CD14-positive monocyte (primary cell): ENCODE data around the gene C5orf63. TPM values are rescaled to one million over a fixed set of nuclear protein-coding genes. Genes with fewer than 3 reads are reported as not detected.

Experiments used
- DNase-seq, 3 donors: peaks; one replicate each; pipeline ENCODE4 v3.0.0-alpha.2; 2011 to 2022
- H2AFZ ChIP-seq: 2 replicates; pipeline ENCODE4 v1.6.0; 2012; ENCODE audit warnings: mild to moderate bottlenecking, low read depth, low read length, inconsistent platforms; ENCODE audit not compliant: insufficient read depth, poor library complexity, severe bottlenecking
- H3K27ac ChIP-seq, 2 donors: 1 replicate in 1 of 2; 2 replicates in 1 of 2; pipeline ENCODE4 v1.5.1; 2012 to 2013; ENCODE audit warnings: low read length in 2 of 2, control low read depth in 1 of 2, inconsistent platforms in 1 of 2, low read depth in 1 of 2, mild to moderate bottlenecking in 1 of 2
- H3K27me3 ChIP-seq, 2 donors: one replicate each; pipeline versions ENCODE4 v1.6.0 to v1.6.1; 2011 to 2013; ENCODE audit warnings: low read length in 2 of 2; ENCODE audit not compliant: control insufficient read depth in 2 of 2, insufficient read depth in 2 of 2
- H3K36me3 ChIP-seq, 2 donors: replicated peaks in 1 of 2; 1 replicate in 1 of 2; 2 replicates in 1 of 2; pipeline versions ENCODE4 v1.5.1 to v1.6.1; 2012 to 2013; ENCODE audit warnings: low read length in 2 of 2, control low read depth in 1 of 2, inconsistent platforms in 1 of 2, mild to moderate bottlenecking in 1 of 2; ENCODE audit not compliant: insufficient read depth in 2 of 2, control insufficient read depth in 1 of 2
- H3K4me1 ChIP-seq, 2 donors: 1 replicate in 1 of 2; 2 replicates in 1 of 2; pipeline versions ENCODE4 v1.5.1 to v1.6.1; 2012 to 2013; ENCODE audit warnings: low read length in 2 of 2, control low read depth in 1 of 2, inconsistent platforms in 1 of 2, mild to moderate bottlenecking in 1 of 2, moderate library complexity in 1 of 2; ENCODE audit not compliant: insufficient read depth in 2 of 2, control insufficient read depth in 1 of 2
- H3K4me2 ChIP-seq: replicated peaks from 2 replicates; pipeline ENCODE3; 2012; ENCODE audit warnings: low read length, moderate library complexity, mild to moderate bottlenecking; ENCODE audit not compliant: poor library complexity, severe bottlenecking; ENCODE audit errors: extremely low read depth
- H3K4me3 ChIP-seq, 3 experiments: fragments of 200-600 bp in 1 of 3; sonication (generic) in 1 of 3; replicated peaks in 1 of 3; 1 replicate in 2 of 3; 2 replicates in 1 of 3; pipeline ENCODE4 v1.5.1; 2011 to 2013; ENCODE audit warnings: low read length in 3 of 3, mild to moderate bottlenecking in 3 of 3, control low read depth in 2 of 3, low read depth in 2 of 3, inconsistent platforms in 1 of 3, moderate library complexity in 1 of 3
- H3K79me2 ChIP-seq: 2 replicates; pipeline ENCODE4 v1.6.0; 2012; ENCODE audit warnings: mild to moderate bottlenecking, control low read depth, inconsistent platforms, low read length, moderate library complexity; ENCODE audit not compliant: insufficient read depth
- H3K9ac ChIP-seq: 2 replicates; pipeline ENCODE4 v1.6.0; 2017; ENCODE audit warnings: low read length, mild to moderate bottlenecking; ENCODE audit not compliant: insufficient read depth, poor library complexity, severe bottlenecking
- H3K9me3 ChIP-seq, 2 donors: replicated peaks in 1 of 2; 1 replicate in 1 of 2; 2 replicates in 1 of 2; pipeline versions ENCODE4 v1.5.1 to v1.6.1; 2012 to 2013; ENCODE audit warnings: low read length in 2 of 2, control low read depth in 1 of 2; ENCODE audit not compliant: control insufficient read depth in 1 of 2, insufficient read depth in 1 of 2
- H4K20me1 ChIP-seq: 2 replicates; pipeline ENCODE4 v1.6.0; 2012; ENCODE audit warnings: mild to moderate bottlenecking, low read length, control low read depth, moderate library complexity; ENCODE audit not compliant: insufficient read depth
- H3K27ac Mint-ChIP-seq, 7 donors: one replicate each; pipeline ENCODE4 v1.8.0; 2020; ENCODE audit warnings: mild to moderate bottlenecking in 7 of 7, mixed read lengths in 7 of 7, moderate library complexity in 6 of 7, inconsistent platforms in 2 of 7
- H3K27me3 Mint-ChIP-seq, 3 donors: one replicate each; pipeline ENCODE4 v1.8.0; 2021 to 2022; ENCODE audit warnings: low read depth in 3 of 3, mild to moderate bottlenecking in 3 of 3, mixed read lengths in 3 of 3, moderate library complexity in 3 of 3, inconsistent platforms in 1 of 3
- H3K36me3 Mint-ChIP-seq, 2 donors: one replicate each; pipeline ENCODE4 v1.8.0; 2020; ENCODE audit warnings: mixed read lengths in 2 of 2, inconsistent platforms in 1 of 2, mild to moderate bottlenecking in 1 of 2
- H3K4me1 Mint-ChIP-seq: one replicate; pipeline ENCODE4 v1.8.0; 2020; ENCODE audit warnings: mild to moderate bottlenecking, mixed read lengths
- H3K4me3 Mint-ChIP-seq, 2 donors: one replicate each; pipeline ENCODE4 v1.8.0; 2020; ENCODE audit warnings: mild to moderate bottlenecking in 2 of 2, mixed read lengths in 2 of 2, moderate library complexity in 1 of 2
- H3K9me3 Mint-ChIP-seq, 7 donors: one replicate each; pipeline ENCODE4 v1.8.0; 2020 to 2022; ENCODE audit warnings: mixed read lengths in 7 of 7, mild to moderate bottlenecking in 6 of 7, moderate library complexity in 6 of 7, inconsistent platforms in 2 of 7
- CTCF ChIP-seq: fragments of 200-600 bp; IDR thresholded peaks from one replicate; pipeline ENCODE4 v1.8.0; 2022; ENCODE audit warnings: antibody characterized with exemption, mild to moderate bottlenecking
- WGBS: methylation state at CpG from one replicate; pipeline ENCODE4 v1.1.5; 2013; ENCODE audit warnings: missing lambda C conversion rate; ENCODE audit not compliant: insufficient coverage; 5-methylcytosine and 5-hydroxymethylcytosine counted together
- intact Hi-C, 2 donors: fragments of 100-400 bp; cut with micrococcal nuclease; formaldehyde crosslinking; loops; one replicate each; pipeline versions ENCODE4 v1.15.0 to v1.15.1; 2023
- polyA plus RNA-seq, 3 donors: library from polyadenylated mRNA; depleted of rRNA in 1 of 3; unstranded in 2 of 3; stranded (reverse) in 1 of 3; fragments of 300-500 nt in 2 of 3; fragments of >200 nt in 1 of 3; fragmentation: Illumina TruSeq in 2 of 3; gene quantifications; 1 replicate in 2 of 3; 2 replicates in 1 of 3; pipeline ENCODE4 v1.2.3, GENCODE V29; 2012 to 2021

The C5orf63 gene
- polyA plus RNA-seq, 3 donors: 0.27 to 1.5 TPM; not detected in 1

- Histone ChIP-seq H3K4me3 (no peak overlapping the region), H3K27me3 (no peaks in the 10 kb centered on the region), H3K36me3 (no peaks in the 10 kb centered on the region), H4K20me1 (no peaks in the 10 kb centered on the region), H3K79me2 (no peaks in the 10 kb centered on the region), H2AFZ (no peak overlapping the region), H3K27ac (no peak overlapping the region), H3K4me1 (no peaks in the 10 kb centered on the region), H3K9ac (no peak overlapping the region), H3K9me3 (no peaks in the 10 kb centered on the region), H3K4me2 (no peak overlapping the region)
- H3K9me3 Mint-ChIP-seq: peaks cover 0 to 3% (median 0%) of the 10 kb centered on the region in 7 donors
- no peaks in the 10 kb centered on the region for H3K4me1 Mint-ChIP-seq
- TF ChIP-seq CTCF: no peak
- WGBS: 100% methylated on average over 2 of the region's 3 CpGs
- no peak for DNase-seq
- H3K4me3 Mint-ChIP-seq: no peak overlapping the region
- no peaks in the 10 kb centered on the region for H3K36me3 Mint-ChIP-seq
- peaks cover 0 to 6% (median 2%) of the 10 kb centered on the region in 3 donors for H3K27me3 Mint-ChIP-seq
- intact Hi-C loops: no loop called here
- H3K27ac Mint-ChIP-seq: no peak overlapping the region
These were observed 24.9 kb upstream of the C5orf63 start for GRCh38 chr5:127098241-127098640.

- Histone ChIP-seq H3K4me1 (no peaks in the 10 kb centered on the region), H3K9me3 (no peaks in the 10 kb centered on the region), H3K4me2 (no peak overlapping the region), H3K9ac (no peak overlapping the region), H2AFZ (no peak overlapping the region), H3K27ac (no peak overlapping the region), H3K27me3 (no peaks in the 10 kb centered on the region), H4K20me1 (no peaks in the 10 kb centered on the region), H3K4me3 (no peak overlapping the region), H3K79me2 (no peaks in the 10 kb centered on the region), H3K36me3 (no peaks in the 10 kb centered on the region)
- H3K27ac Mint-ChIP-seq: no peak overlapping the region
- no peaks in the 10 kb centered on the region for H3K4me1 Mint-ChIP-seq
- no peak overlapping the region for H3K4me3 Mint-ChIP-seq
- no peaks in the 10 kb centered on the region for H3K36me3 Mint-ChIP-seq
- no peak for DNase-seq
- H3K27me3 Mint-ChIP-seq: peaks cover 2 to 6% (median 2%) of the 10 kb centered on the region in 3 donors
- H3K9me3 Mint-ChIP-seq: peaks cover 0 to 3% (median 0%) of the 10 kb centered on the region in 7 donors
- intact Hi-C loops: no loop called here
- WGBS: 88% methylated on average over 1 of the region's 3 CpGs
- no peak for TF ChIP-seq CTCF
These were observed 24.0 kb upstream of the C5orf63 start for GRCh38 chr5:127097278-127097677.
